ENCODE measurements around the gene SLC9A2. TPM values are rescaled to one million over a fixed set of nuclear protein-coding genes. Genes with fewer than 3 reads are reported as not detected.

The SLC9A2 gene
- total RNA-seq, 6 donors from 2014 or later: 0.30 to 1.1 (median 0.38) TPM; not detected in 2

GRCh38 chr2:102664471-102664909 is 45.1 kb downstream of the SLC9A2 start:
- H3K9me3 ChIP-seq: no peaks in the 10 kb centered on the region
- no peak for TF ChIP-seq CTCF (IDR thresholded peaks at IDR 0.05)
- no peak for TF ChIP-seq POLR2A (IDR thresholded peaks at IDR 0.05)
- TF ChIP-seq POLR2AphosphoS5 (IDR thresholded peaks at IDR 0.05): no peak
- no peak for TF ChIP-seq EP300 (IDR thresholded peaks at IDR 0.05)
- no peaks in the 10 kb centered on the region for H3K27me3 ChIP-seq
- 82 to 96% methylated on average over 2 of the region's 2 CpGs for WGBS, 2 donors
- no peaks in the 10 kb centered on the region for H3K4me1 ChIP-seq
- H3K27ac ChIP-seq: no peak overlapping the region
- H3K36me3 ChIP-seq: no peaks in the 10 kb centered on the region
- H3K4me3 ChIP-seq: no peak overlapping the region
- ATAC-seq (ENCODE audit: low FRiP score in 2 of 2) (no peak), DNase-seq (no peak)

GRCh38 chr2:102667072-102667471 is 47.7 kb downstream of the SLC9A2 start:
- no peak overlapping the region for H3K27ac ChIP-seq
- H3K9me3 ChIP-seq: no peaks in the 10 kb centered on the region
- no peaks in the 10 kb centered on the region for H3K27me3 ChIP-seq
- H3K4me1 ChIP-seq: no peaks in the 10 kb centered on the region
- TF ChIP-seq CTCF (IDR thresholded peaks at IDR 0.05): no peak
- no peak for TF ChIP-seq POLR2A (IDR thresholded peaks at IDR 0.05)
- no peak for TF ChIP-seq POLR2AphosphoS5 (IDR thresholded peaks at IDR 0.05)
- TF ChIP-seq EP300 (IDR thresholded peaks at IDR 0.05): no peak
- 76 to 93% methylated on average over 2 of the region's 2 CpGs for WGBS, 2 donors
- DNase-seq (no peak), ATAC-seq (ENCODE audit: low FRiP score in 2 of 2) (no peak)
- H3K4me3 ChIP-seq: no peak overlapping the region
- no peaks in the 10 kb centered on the region for H3K36me3 ChIP-seq

GRCh38 chr2:102668171-102668570 is 48.8 kb downstream of the SLC9A2 start:
- no peak for TF ChIP-seq POLR2AphosphoS5 (IDR thresholded peaks at IDR 0.05)
- no peak for TF ChIP-seq EP300 (IDR thresholded peaks at IDR 0.05)
- TF ChIP-seq POLR2A (IDR thresholded peaks at IDR 0.05): no peak
- TF ChIP-seq CTCF (IDR thresholded peaks at IDR 0.05): no peak
- Histone ChIP-seq H3K27ac (no peak overlapping the region), H3K4me3 (no peak overlapping the region), H3K36me3 (no peaks in the 10 kb centered on the region), H3K4me1 (no peaks in the 10 kb centered on the region), H3K9me3 (no peaks in the 10 kb centered on the region), H3K27me3 (no peaks in the 10 kb centered on the region)
- no peak for DNase-seq
- 84 to 94% methylated on average over 4 of the region's 4 CpGs for WGBS, 2 donors
- ATAC-seq (ENCODE audit: low FRiP score in 2 of 2): no peak

GRCh38 chr2:102669401-102669800 is 50.0 kb downstream of the SLC9A2 start:
- Histone ChIP-seq H3K27ac (no peak overlapping the region), H3K9me3 (no peaks in the 10 kb centered on the region), H3K36me3 (no peaks in the 10 kb centered on the region), H3K27me3 (no peaks in the 10 kb centered on the region), H3K4me1 (no peaks in the 10 kb centered on the region), H3K4me3 (no peak overlapping the region)
- no peak for DNase-seq
- ATAC-seq (ENCODE audit: low FRiP score in 2 of 2): no peak
- TF ChIP-seq EP300 (IDR thresholded peaks at IDR 0.05) (no peak), POLR2A (IDR thresholded peaks at IDR 0.05) (no peak), CTCF (IDR thresholded peaks at IDR 0.05) (no peak)
- 86 to 88% methylated on average over 1 of the region's 1 CpG for WGBS, 2 donors

- H3K27ac ChIP-seq: no peak overlapping the region
- ATAC-seq (ENCODE audit: low FRiP score in 2 of 2) (no peak), DNase-seq (no peak)
- H3K4me3 ChIP-seq: no peak overlapping the region
- no peaks in the 10 kb centered on the region for H3K27me3 ChIP-seq
- 51 to 52% methylated on average over 4 of the region's 4 CpGs for WGBS, 2 donors
- TF ChIP-seq CTCF (IDR thresholded peaks at IDR 0.05): no peak
- TF ChIP-seq EP300 (IDR thresholded peaks at IDR 0.05): no peak
- TF ChIP-seq POLR2AphosphoS5 (IDR thresholded peaks at IDR 0.05): no peak
- TF ChIP-seq POLR2A (IDR thresholded peaks at IDR 0.05): no peak
- H3K36me3 ChIP-seq: no peaks in the 10 kb centered on the region
- no peaks in the 10 kb centered on the region for H3K9me3 ChIP-seq
- no peaks in the 10 kb centered on the region for H3K4me1 ChIP-seq
Measured at GRCh38 chr2:102672107-102672776, 52.9 kb downstream of the SLC9A2 start.

All from upper lobe of left lung (tissue), 6 donors.